Esophagus muscularis mucosa (tissue), 3 donors: ENCODE results near the gene PIGL.

Experiments
- CTCF ChIP-seq, 3 experiments: fragments of 200-600 bp in 2 of 3; fragments of 450-650 bp in 1 of 3; sonication (generic) in 2 of 3; IDR thresholded peaks; one replicate each; pipeline ENCODE4 v1.5.1; 2017 to 2019; ENCODE audit warnings: antibody characterized with exemption in 3 of 3, mild to moderate bottlenecking in 2 of 3, moderate library complexity in 1 of 3
- POLR2AphosphoS5 ChIP-seq, 2 donors: sonication (generic); formaldehyde crosslinking; IDR thresholded peaks; one replicate each; pipeline ENCODE4 v1.6.1; 2017; ENCODE audit warnings: antibody characterized with exemption in 2 of 2

GRCh38 chr17:16261049-16261448 lies 44.0 kb downstream of the PIGL start:
- no peak for TF ChIP-seq CTCF (IDR thresholded peaks at IDR 0.05)
- no peak for TF ChIP-seq POLR2AphosphoS5 (IDR thresholded peaks at IDR 0.05)
